Activated naive CD8-positive, alpha-beta T cell treated with anti-CD3 and anti-CD28 coated beads, Interleukin-2, amount 10 ng/mL, durations not matched to agents 7 days and 5 days (primary cell): ENCODE data around the gene UBE2M. TPM values are rescaled to one million over a fixed set of nuclear protein-coding genes. Genes with fewer than 3 reads are reported as not detected.
A peak's percentile ranks its signal among the peaks of the same experiment; 100 is the strongest.

Experiments
- ATAC-seq: fragments of 150-1000 bp; cut with Tn5 transposase; one replicate; pipeline ENCODE4 v1.10.0; 2021; ENCODE audit warnings: low read depth, moderate library complexity
- POLR2A ChIA-PET: fragments of 350-600 bp; sonication (Branson Sonifier 250); formaldehyde crosslinking; loops from one replicate; lab custom pipeline; 2021; ENCODE audit warnings: antibody characterized with exemption; lab: Charles Lee
- DNase-seq: peaks from one replicate; pipeline ENCODE4 v3.0.0; 2021
- H3K27ac Mint-ChIP-seq: one replicate; pipeline ENCODE4 v1.8.0; 2022; ENCODE audit warnings: mild to moderate bottlenecking, mixed read lengths
- H3K27me3 Mint-ChIP-seq: one replicate; pipeline ENCODE4 v1.8.0; 2022; ENCODE audit warnings: mild to moderate bottlenecking, moderate library complexity, mixed read lengths
- H3K36me3 Mint-ChIP-seq: one replicate; pipeline ENCODE4 v1.8.0; 2021; ENCODE audit warnings: mild to moderate bottlenecking, mixed read lengths
- H3K4me1 Mint-ChIP-seq: one replicate; pipeline ENCODE4 v1.8.0; 2021; ENCODE audit warnings: mixed read lengths
- H3K4me3 Mint-ChIP-seq: one replicate; pipeline ENCODE4 v1.8.0; 2022; ENCODE audit warnings: mild to moderate bottlenecking, moderate library complexity, mixed read lengths
- H3K9me3 Mint-ChIP-seq: one replicate; pipeline ENCODE4 v1.8.0; 2021; ENCODE audit warnings: mixed read lengths
- total RNA-seq, 2 experiments: library from RNA; stranded (reverse); gene quantifications; one replicate each; pipeline ENCODE4 v1.2.3, GENCODE V29; 2021

The UBE2M gene
- total RNA-seq, 2 experiments from 2014 or later = 79.5 to 81.2 TPM

DNA sequence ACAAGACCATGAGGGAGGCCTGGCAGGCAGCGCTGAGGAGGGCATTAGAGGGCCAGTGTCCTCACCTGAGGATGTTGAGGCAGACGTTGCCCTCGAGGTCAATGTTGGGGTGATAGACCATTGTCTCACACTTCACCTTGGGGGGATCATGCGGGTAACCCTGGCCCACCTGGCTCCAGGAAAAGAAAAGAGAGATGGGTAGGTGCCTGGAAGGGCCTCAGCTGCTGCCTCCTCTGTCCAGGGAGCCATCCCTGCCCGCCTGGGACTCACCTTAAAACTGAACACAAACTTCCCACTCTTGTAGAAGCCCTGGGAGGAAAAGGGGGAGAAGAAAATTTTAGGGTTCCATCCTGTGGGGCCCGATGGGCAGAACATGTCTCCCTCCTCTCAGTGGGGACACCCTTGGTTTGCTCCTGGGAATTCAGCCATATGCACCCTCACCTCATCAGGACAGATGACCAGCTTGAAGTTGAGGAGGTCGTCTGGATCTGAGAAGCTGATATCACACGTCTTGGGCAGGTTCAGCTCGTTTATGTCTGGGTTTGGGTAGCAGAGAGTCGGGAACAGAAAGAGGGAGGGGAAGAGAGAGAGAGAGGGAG is 1.7 kb downstream of the UBE2M start:
- ATAC-seq = no peak
- no peak for DNase-seq
- peak overlapping the region; percentile 96 for H3K4me3 Mint-ChIP-seq
- no peaks in the 10 kb centered on the region for H3K9me3 Mint-ChIP-seq
- H3K27ac Mint-ChIP-seq = peak overlapping the region; percentile 98
- H3K4me1 Mint-ChIP-seq = peaks cover 43% of the 10 kb centered on the region
- peaks cover 26% of the 10 kb centered on the region for H3K36me3 Mint-ChIP-seq
- POLR2A ChIA-PET = interaction anchor here (0.8 to 4.8 kb wide), 4 partner anchors 12 to 38 kb away, joined by 3 to 28 read pairs (median 4); partner anchors contain the start of genes TRIM28 and ZBTB45
- H3K27me3 Mint-ChIP-seq = no peaks in the 10 kb centered on the region

- peak overlapping the region; percentile 98 for H3K27ac Mint-ChIP-seq
- DNase-seq (no peak), ATAC-seq (no peak)
- H3K4me3 Mint-ChIP-seq = peak overlapping the region; percentile 96
- POLR2A ChIA-PET = interaction anchor here (1.2 to 3.7 kb wide), 9 partner anchors 7 to 105 kb away, joined by 3 to 72 read pairs (median 9); partner anchors contain the start of genes MZF1, TRIM28, ZBTB45 and ZNF324B
- no peaks in the 10 kb centered on the region for H3K9me3 Mint-ChIP-seq
- H3K27me3 Mint-ChIP-seq = no peaks in the 10 kb centered on the region
- peaks cover 26% of the 10 kb centered on the region for H3K36me3 Mint-ChIP-seq
- peaks cover 37% of the 10 kb centered on the region for H3K4me1 Mint-ChIP-seq
Measured at GRCh38 chr19:58555920-58556621, 2.3 kb downstream of the UBE2M start.

DNA sequence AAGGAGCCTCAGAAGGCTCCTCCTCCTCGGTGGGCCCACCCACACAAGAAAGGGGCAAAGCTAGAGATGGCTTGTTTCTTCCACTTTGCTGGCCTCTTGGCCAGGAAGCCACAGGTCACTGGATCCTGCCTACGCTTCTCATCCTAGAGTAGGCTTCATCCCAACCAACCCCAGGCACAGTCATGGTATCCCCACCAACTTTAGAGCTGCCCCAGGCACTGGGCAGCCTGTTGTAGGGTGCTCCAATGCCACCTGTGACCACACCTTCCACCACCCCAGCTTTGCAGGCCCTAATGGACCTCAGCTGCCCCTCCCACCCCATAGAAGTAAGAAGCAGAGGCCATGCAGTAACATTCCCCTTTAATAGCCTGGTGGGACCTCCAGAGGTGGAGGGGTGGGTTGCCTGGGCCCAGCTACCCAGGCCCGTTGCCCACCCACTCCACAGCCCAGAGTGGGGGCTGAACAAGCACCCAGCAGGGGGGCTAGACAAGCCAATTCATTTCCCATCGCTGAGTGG is 3.0 kb downstream of the UBE2M start:
- Mint-ChIP-seq H3K4me1 (peaks cover 37% of the 10 kb centered on the region), H3K9me3 (no peaks in the 10 kb centered on the region), H3K36me3 (peaks cover 28% of the 10 kb centered on the region), H3K27me3 (no peaks in the 10 kb centered on the region), H3K27ac (peak overlapping the region; percentile 94), H3K4me3 (peak overlapping the region; percentile 96)
- no peak for DNase-seq
- no peak for ATAC-seq
- POLR2A ChIA-PET = interaction anchor here (0.6 to 3.7 kb wide), 10 partner anchors 8 to 104 kb away, joined by 3 to 72 read pairs (median 9); partner anchors contain the start of genes MZF1, TRIM28, ZBTB45 and ZNF324B

- peaks cover 33% of the 10 kb centered on the region for H3K4me1 Mint-ChIP-seq
- POLR2A ChIA-PET = interaction anchor here (0.6 to 3.7 kb wide), 13 partner anchors 8 to 1218 kb away, joined by 3 to 72 read pairs (median 8); partner anchors contain the start of genes MZF1, TRIM28, ZBTB45 and ZNF324B
- H3K27ac Mint-ChIP-seq = peak within 1 kb of the TSS; percentile 98
- H3K4me3 Mint-ChIP-seq = peak within 1 kb of the TSS; percentile 96
- H3K36me3 Mint-ChIP-seq = peaks cover 30% of the 10 kb centered on the region
- no peaks in the 10 kb centered on the region for H3K9me3 Mint-ChIP-seq
- ATAC-seq (peak; percentile 45), DNase-seq (peak; percentile 98)
- no peaks in the 10 kb centered on the region for H3K27me3 Mint-ChIP-seq
Measured at GRCh38 chr19:58554494-58555368, 3.7 kb downstream of the UBE2M start, which contains the start of gene CHMP2A. Gene CHMP2A, minus strand, starts transcription at chr19:58555105. Its CDS starts 893 bp downstream, at chr19:58554212.

DNA sequence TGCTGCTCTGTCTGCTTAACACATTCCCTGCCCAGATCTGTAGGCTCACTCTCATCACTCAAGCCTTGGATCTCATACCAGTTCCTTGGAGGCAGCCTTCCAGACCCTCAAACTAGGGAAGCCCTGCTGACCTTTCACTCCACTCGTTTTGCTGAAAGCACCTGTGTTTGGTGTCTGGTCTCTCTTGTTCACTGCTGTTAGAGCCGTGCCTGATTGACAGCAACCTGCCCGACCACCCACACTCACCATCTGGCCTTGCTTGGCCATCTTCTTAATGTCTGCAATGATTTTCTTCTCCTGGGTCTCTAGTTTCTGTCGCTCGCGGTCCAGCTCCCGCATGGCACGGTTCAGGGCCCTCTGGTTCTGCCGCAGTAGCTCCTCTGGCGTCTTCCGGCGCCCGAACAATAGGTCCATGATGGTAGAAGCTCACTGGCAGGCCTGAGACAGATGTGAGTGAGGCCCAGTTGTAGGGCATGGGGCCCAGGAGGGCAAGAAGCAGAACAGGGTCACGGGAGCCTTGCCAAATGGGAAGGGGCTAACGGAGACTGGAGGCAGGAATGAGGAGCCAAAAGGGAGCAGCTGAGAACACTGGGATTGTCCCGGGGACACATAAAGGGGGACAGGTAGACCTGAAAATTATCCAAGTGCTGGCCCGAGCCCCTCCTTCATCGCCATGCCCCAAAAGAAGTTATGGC is 4.5 kb downstream of the UBE2M start:
- Mint-ChIP-seq H3K4me1 (peaks cover 31% of the 10 kb centered on the region), H3K27ac (peak overlapping the region; percentile 94), H3K36me3 (peaks cover 30% of the 10 kb centered on the region), H3K9me3 (no peaks in the 10 kb centered on the region), H3K27me3 (no peaks in the 10 kb centered on the region), H3K4me3 (peak overlapping the region; percentile 96)
- POLR2A ChIA-PET = interaction anchor here (0.6 to 3.7 kb wide), 10 partner anchors 9 to 1217 kb away, joined by 3 to 72 read pairs (median 9); partner anchors contain the start of genes MZF1, TRIM28 and ZBTB45
- no peak for ATAC-seq
- no peak for DNase-seq

DNA sequence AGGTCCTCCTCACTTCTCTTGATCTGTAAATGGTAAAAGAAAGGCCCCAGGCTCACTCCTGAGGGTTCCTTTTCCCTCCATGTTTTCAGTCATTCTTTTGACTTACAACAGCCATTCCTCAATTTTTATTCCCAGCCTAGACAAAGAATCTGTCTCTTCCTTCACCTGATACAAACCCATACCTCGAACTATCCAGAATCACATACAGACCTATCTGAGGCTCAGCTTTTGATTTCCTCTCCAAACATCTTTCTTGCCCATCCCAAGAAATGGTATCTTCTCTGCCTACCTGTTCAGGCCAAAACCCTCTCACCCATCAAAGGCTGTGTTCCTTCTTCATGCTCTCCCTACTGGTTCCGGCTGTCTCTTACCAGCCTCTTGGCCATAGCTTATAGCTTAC is 5.8 kb downstream of the UBE2M start:
- POLR2A ChIA-PET = interaction anchor here (0.6 to 3.7 kb wide), 5 partner anchors 8 to 771 kb away, joined by 3 to 72 read pairs (median 18); partner anchors contain the start of genes TRIM28 and ZBTB45
- Mint-ChIP-seq H3K4me3 (no peak overlapping the region), H3K27ac (peak overlapping the region; percentile 22), H3K27me3 (no peaks in the 10 kb centered on the region), H3K4me1 (peaks cover 34% of the 10 kb centered on the region), H3K36me3 (peaks cover 31% of the 10 kb centered on the region), H3K9me3 (no peaks in the 10 kb centered on the region)
- DNase-seq = no peak
- no peak for ATAC-seq

DNA sequence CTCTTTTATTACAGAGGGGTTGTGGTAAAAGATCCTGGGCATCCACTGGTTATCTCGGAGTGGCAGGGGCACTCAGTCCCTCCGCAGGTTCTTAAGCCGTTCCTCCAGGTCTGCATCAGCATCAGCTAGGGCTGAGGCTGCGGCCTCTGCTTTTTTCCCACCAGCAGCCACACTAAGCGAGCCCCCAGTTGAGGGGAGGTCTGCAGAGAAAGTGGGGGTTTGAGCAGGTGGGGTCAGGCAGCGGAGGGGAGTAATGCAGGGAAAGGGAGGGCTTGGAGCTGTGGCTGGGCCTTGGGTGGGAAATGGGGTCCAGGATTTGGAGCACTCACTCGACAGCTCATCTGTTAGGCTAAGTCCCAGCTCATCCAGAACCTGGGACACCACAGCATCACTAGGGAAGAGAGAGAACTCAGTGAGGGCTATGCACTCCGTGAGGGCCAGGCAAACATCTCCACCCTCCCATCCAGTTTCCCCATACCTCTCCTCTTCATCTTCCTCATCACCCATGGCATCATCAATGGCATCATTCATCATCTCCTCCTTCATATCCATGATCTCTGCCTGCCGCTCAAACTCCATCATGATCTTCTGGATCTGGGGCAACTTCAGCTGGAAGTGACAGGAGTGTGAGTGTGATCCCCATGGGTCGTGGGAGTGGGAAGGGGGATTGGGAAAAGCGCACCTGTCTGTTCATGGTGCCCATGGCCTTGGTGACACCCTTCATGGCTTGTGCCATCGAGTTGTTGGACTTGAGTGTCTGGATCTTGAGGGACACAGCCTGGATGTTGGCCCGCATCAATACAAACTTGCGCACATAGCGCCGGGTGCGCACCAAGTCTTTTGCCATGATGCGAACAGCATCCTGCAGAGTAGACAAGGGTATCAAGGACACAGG is 6.6 kb downstream of the UBE2M start:
- Mint-ChIP-seq H3K4me1 (peaks cover 30% of the 10 kb centered on the region), H3K4me3 (no peak overlapping the region), H3K36me3 (peaks cover 25% of the 10 kb centered on the region), H3K27ac (peak overlapping the region; percentile 48), H3K9me3 (no peaks in the 10 kb centered on the region), H3K27me3 (no peaks in the 10 kb centered on the region)
- no peak for DNase-seq
- POLR2A ChIA-PET = interaction anchor here (0.8 to 3.7 kb wide), 5 partner anchors 7 to 32 kb away, joined by 4 to 72 read pairs (median 18); partner anchors contain the start of genes TRIM28 and ZBTB45
- ATAC-seq = no peak

DNA sequence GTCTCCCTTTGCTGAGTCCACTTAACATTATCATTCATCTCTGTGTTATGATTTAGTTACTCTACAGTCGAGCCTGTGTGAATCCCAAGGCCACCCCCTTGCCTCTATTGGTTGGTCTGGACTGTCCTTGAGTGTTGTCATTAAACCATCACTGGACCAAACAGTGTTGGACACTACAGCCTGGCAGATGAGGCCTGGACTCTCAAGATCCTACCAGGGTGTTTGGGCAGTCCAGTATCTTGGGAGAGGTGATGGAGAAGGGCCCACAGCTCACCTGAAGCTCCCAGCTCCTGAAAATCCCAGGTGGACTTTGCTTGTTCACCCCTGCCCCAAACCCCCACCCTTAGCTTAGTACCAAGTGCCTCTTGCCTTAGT is 7.3 kb downstream of the UBE2M start:
- H3K27me3 Mint-ChIP-seq = no peaks in the 10 kb centered on the region
- no peak overlapping the region for H3K4me3 Mint-ChIP-seq
- POLR2A ChIA-PET = interaction anchor here (0.6 to 1.8 kb wide), 3 partner anchors 8 to 31 kb away, joined by 3 to 4 read pairs (median 4); partner anchors contain the start of gene ZBTB45
- no peaks in the 10 kb centered on the region for H3K9me3 Mint-ChIP-seq
- no peak for DNase-seq
- no peak for ATAC-seq
- peak overlapping the region; percentile 30 for H3K27ac Mint-ChIP-seq
- H3K4me1 Mint-ChIP-seq = peaks cover 30% of the 10 kb centered on the region
- H3K36me3 Mint-ChIP-seq = peaks cover 27% of the 10 kb centered on the region

DNA sequence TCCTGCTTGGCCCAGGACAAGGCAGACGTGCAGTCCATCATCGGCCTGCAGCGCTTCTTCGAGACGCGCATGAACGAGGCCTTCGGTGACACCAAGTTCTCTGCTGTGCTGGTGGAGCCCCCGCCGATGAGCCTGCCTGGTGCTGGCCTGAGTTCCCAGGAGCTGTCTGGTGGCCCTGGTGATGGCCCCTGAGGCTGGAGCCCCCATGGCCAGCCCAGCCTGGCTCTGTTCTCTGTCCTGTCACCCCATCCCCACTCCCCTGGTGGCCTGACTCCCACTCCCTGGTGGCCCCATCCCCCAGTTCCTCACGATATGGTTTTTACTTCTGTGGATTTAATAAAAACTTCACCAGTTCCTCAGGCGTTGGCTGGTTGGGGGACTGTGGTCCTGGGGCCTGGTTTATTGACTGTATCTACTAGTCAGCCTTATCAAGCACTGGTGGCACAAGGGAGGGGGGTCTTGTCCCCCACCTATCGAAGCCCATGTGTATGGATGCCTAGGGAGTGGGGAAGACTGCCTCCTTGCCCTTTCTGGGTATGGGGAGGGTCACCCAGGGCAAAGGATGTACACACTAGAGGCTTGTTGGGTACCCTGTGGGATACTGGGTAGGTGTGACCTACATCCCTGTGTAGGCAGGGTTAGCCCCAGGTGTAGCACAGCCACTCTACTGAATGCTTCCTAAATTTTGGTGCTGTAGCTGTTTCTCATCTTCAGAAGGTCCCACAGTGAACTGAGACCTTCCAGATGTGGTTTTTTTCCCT is 7.9 kb downstream of the UBE2M start:
- DNase-seq = no peak
- peaks cover 31% of the 10 kb centered on the region for H3K36me3 Mint-ChIP-seq
- no peak for ATAC-seq
- no peaks in the 10 kb centered on the region for H3K27me3 Mint-ChIP-seq
- H3K4me3 Mint-ChIP-seq = no peak overlapping the region
- POLR2A ChIA-PET = interaction anchor here (0.6 to 1.8 kb wide), 3 partner anchors 9 to 31 kb away, joined by 3 to 4 read pairs (median 4); partner anchors contain the start of gene ZBTB45
- no peak overlapping the region for H3K27ac Mint-ChIP-seq
- H3K9me3 Mint-ChIP-seq = no peaks in the 10 kb centered on the region
- peaks cover 35% of the 10 kb centered on the region for H3K4me1 Mint-ChIP-seq

- DNase-seq (no peak), ATAC-seq (no peak)
- Mint-ChIP-seq H3K27ac (no peak overlapping the region), H3K27me3 (no peaks in the 10 kb centered on the region), H3K4me1 (peaks cover 37% of the 10 kb centered on the region), H3K9me3 (no peaks in the 10 kb centered on the region), H3K4me3 (no peak overlapping the region), H3K36me3 (peaks cover 37% of the 10 kb centered on the region)
- POLR2A ChIA-PET = no interaction called here
Measured at GRCh38 chr19:58549664-58550361, 8.6 kb downstream of the UBE2M start.
